ENCODE data around the gene SHMT1. TPM values are rescaled to one million over a fixed set of nuclear protein-coding genes. Genes with fewer than 3 reads are reported as not detected.
A peak's percentile ranks its signal among the peaks of the same experiment; 100 is the strongest.
"Not testable (repeated sequence)": the region's sequence is repeated elsewhere in the genome, so short reads cannot be mapped to it uniquely, and the experiment has no call there.

SHMT1 gene
- total RNA-seq, 1 donor from 2014 or later: 13.0 TPM

- Histone ChIP-seq H3K27me3 (ENCODE audit: control insufficient read depth in 3 of 3, insufficient read depth in 3 of 3, low read length in 3 of 3) (no peaks in the 10 kb centered on the region), H3K36me3 (ENCODE audit: control insufficient read depth in 3 of 3, insufficient read depth in 3 of 3, low read length in 3 of 3) (peaks cover 42 to 51% (median 45%) of the 10 kb centered on the region in 3 donors), H3K9ac (ENCODE audit: low read depth in 1 of 3, low read length in 3 of 3) (no peak overlapping the region), H3K9me3 (ENCODE audit: control insufficient read depth in 3 of 3, low read length in 3 of 3) (no peaks in the 10 kb centered on the region), H3K27ac (ENCODE audit: low read depth, low read length) (no peak overlapping the region), H3K4me3 (ENCODE audit: low read length in 3 of 3) (no peak overlapping the region), H3K4me1 (ENCODE audit: control insufficient read depth in 3 of 3, insufficient read depth in 3 of 3, low read length in 3 of 3) (no peaks in the 10 kb centered on the region)
Observed at GRCh38 chr17:18300725-18301480, 62.4 kb downstream of the SHMT1 start.

- not testable (repeated sequence) for H3K9ac ChIP-seq (ENCODE audit: low read depth in 1 of 3, low read length in 3 of 3); H3K27me3 ChIP-seq (ENCODE audit: control insufficient read depth in 3 of 3, insufficient read depth in 3 of 3, low read length in 3 of 3); H3K27ac ChIP-seq (ENCODE audit: low read depth, low read length); H3K4me3 ChIP-seq (ENCODE audit: low read length in 3 of 3); H3K9me3 ChIP-seq (ENCODE audit: control insufficient read depth in 3 of 3, low read length in 3 of 3); H3K4me1 ChIP-seq (ENCODE audit: control insufficient read depth in 3 of 3, insufficient read depth in 3 of 3, low read length in 3 of 3)
- H3K36me3 ChIP-seq (ENCODE audit: control insufficient read depth in 3 of 3, insufficient read depth in 3 of 3, low read length in 3 of 3): peaks cover 32 to 41% (median 33%) of the 10 kb centered on the region in 3 donors
Observed at GRCh38 chr17:18298061-18298460, 65.3 kb downstream of the SHMT1 start.

- Histone ChIP-seq H3K9me3 (ENCODE audit: control insufficient read depth in 3 of 3, low read length in 3 of 3) (no peaks in the 10 kb centered on the region), H3K27me3 (ENCODE audit: control insufficient read depth in 3 of 3, insufficient read depth in 3 of 3, low read length in 3 of 3) (no peaks in the 10 kb centered on the region), H3K36me3 (ENCODE audit: control insufficient read depth in 3 of 3, insufficient read depth in 3 of 3, low read length in 3 of 3) (peaks cover 32 to 38% (median 35%) of the 10 kb centered on the region in 3 donors), H3K27ac (ENCODE audit: low read depth, low read length) (peak overlapping the region; percentile 56), H3K4me1 (ENCODE audit: control insufficient read depth in 3 of 3, insufficient read depth in 3 of 3, low read length in 3 of 3) (peaks cover 4 to 15% (median 9%) of the 10 kb centered on the region in 3 donors), H3K4me3 (ENCODE audit: low read length in 3 of 3) (peak overlapping the region in 1 of 3 donors; percentile 41), H3K9ac (ENCODE audit: low read depth in 1 of 3, low read length in 3 of 3) (peak overlapping the region in 2 of 3 donors; percentile 23 to 66)
Observed at GRCh38 chr17:18291718-18292540, 71.4 kb downstream of the SHMT1 start.

DNA sequence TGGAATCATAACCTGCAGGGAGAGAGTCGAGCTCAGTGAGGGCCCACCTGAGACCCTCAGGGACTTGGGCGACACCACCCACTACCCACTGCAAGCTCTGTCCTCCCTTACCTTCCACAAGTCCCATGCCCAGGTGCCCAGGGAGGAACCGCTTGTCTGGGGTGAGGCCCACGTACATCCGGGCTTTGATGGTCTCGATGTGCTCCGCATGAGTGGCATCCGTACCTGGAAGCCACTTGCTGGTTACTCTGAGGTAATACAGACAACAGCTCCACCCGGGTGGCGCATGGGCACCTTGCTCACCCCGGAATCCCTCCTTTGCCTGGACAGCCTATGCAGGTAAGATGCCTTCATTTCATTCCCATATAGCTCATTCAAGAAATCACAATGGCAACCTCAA is 78.1 kb downstream of the SHMT1 start:
- peaks cover 46 to 58% (median 54%) of the 10 kb centered on the region in 3 donors for H3K36me3 ChIP-seq (ENCODE audit: control insufficient read depth in 3 of 3, insufficient read depth in 3 of 3, low read length in 3 of 3)

DNA sequence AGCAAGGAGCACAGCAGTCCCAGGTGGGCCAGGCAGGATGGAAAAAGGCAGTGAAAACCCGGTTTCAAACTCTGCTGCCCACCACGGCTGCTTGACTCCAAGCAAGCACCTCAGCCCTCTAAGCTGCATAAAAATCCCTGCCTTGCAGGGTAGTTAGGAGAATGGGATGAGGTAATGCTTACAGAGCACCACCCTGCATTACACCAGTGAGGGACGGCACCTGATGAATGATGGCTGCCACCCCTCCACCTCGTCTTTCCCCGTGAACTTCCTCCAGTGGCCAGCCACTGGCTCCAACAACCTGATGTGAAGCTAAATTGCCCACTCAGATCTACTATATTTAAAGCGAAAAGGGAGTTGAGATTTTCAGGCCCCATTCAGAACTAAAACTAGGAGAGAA is 81.6 kb downstream of the SHMT1 start:
- Histone ChIP-seq H3K27ac (ENCODE audit: low read depth, low read length) (no peak overlapping the region), H3K36me3 (ENCODE audit: control insufficient read depth in 3 of 3, insufficient read depth in 3 of 3, low read length in 3 of 3) (peaks cover 50 to 61% (median 59%) of the 10 kb centered on the region in 3 donors), H3K4me3 (ENCODE audit: low read length in 3 of 3) (no peak overlapping the region), H3K9ac (ENCODE audit: low read depth in 1 of 3, low read length in 3 of 3) (no peak overlapping the region), H3K9me3 (ENCODE audit: control insufficient read depth in 3 of 3, low read length in 3 of 3) (no peaks in the 10 kb centered on the region), H3K4me1 (ENCODE audit: control insufficient read depth in 3 of 3, insufficient read depth in 3 of 3, low read length in 3 of 3) (peaks cover 0 to 5% (median 3%) of the 10 kb centered on the region in 3 donors), H3K27me3 (ENCODE audit: control insufficient read depth in 3 of 3, insufficient read depth in 3 of 3, low read length in 3 of 3) (no peaks in the 10 kb centered on the region)

More for the DNA sequence above, 78.1 kb downstream of the SHMT1 start:
- H3K4me1 ChIP-seq (ENCODE audit: control insufficient read depth in 3 of 3, insufficient read depth in 3 of 3, low read length in 3 of 3): no peaks in the 10 kb centered on the region
- no peak overlapping the region for H3K9ac ChIP-seq (ENCODE audit: low read depth in 1 of 3, low read length in 3 of 3)
- no peaks in the 10 kb centered on the region for H3K9me3 ChIP-seq (ENCODE audit: control insufficient read depth in 3 of 3, low read length in 3 of 3)
- no peaks in the 10 kb centered on the region for H3K27me3 ChIP-seq (ENCODE audit: control insufficient read depth in 3 of 3, insufficient read depth in 3 of 3, low read length in 3 of 3)
- H3K27ac ChIP-seq (ENCODE audit: low read depth, low read length): no peak overlapping the region
- H3K4me3 ChIP-seq (ENCODE audit: low read length in 3 of 3): no peak overlapping the region

- no peak overlapping the region for H3K27ac ChIP-seq (ENCODE audit: low read depth, low read length)
- H3K36me3 ChIP-seq (ENCODE audit: control insufficient read depth in 3 of 3, insufficient read depth in 3 of 3, low read length in 3 of 3): peaks cover 54 to 67% (median 59%) of the 10 kb centered on the region in 3 donors
- no peak overlapping the region for H3K4me3 ChIP-seq (ENCODE audit: low read length in 3 of 3)
- no peak overlapping the region for H3K9ac ChIP-seq (ENCODE audit: low read depth in 1 of 3, low read length in 3 of 3)
- no peaks in the 10 kb centered on the region for H3K27me3 ChIP-seq (ENCODE audit: control insufficient read depth in 3 of 3, insufficient read depth in 3 of 3, low read length in 3 of 3)
- H3K9me3 ChIP-seq (ENCODE audit: control insufficient read depth in 3 of 3, low read length in 3 of 3): no peaks in the 10 kb centered on the region
- H3K4me1 ChIP-seq (ENCODE audit: control insufficient read depth in 3 of 3, insufficient read depth in 3 of 3, low read length in 3 of 3): peaks cover 0 to 5% (median 3%) of the 10 kb centered on the region in 3 donors
Observed at GRCh38 chr17:18280766-18281371, 82.5 kb downstream of the SHMT1 start.

- H3K27ac ChIP-seq (ENCODE audit: low read depth, low read length): no peak overlapping the region
- peaks cover 0 to 5% (median 3%) of the 10 kb centered on the region in 3 donors for H3K4me1 ChIP-seq (ENCODE audit: control insufficient read depth in 3 of 3, insufficient read depth in 3 of 3, low read length in 3 of 3)
- H3K36me3 ChIP-seq (ENCODE audit: control insufficient read depth in 3 of 3, insufficient read depth in 3 of 3, low read length in 3 of 3): peaks cover 49 to 63% (median 57%) of the 10 kb centered on the region in 3 donors
- no peak overlapping the region for H3K4me3 ChIP-seq (ENCODE audit: low read length in 3 of 3)
- H3K27me3 ChIP-seq (ENCODE audit: control insufficient read depth in 3 of 3, insufficient read depth in 3 of 3, low read length in 3 of 3): no peaks in the 10 kb centered on the region
- no peaks in the 10 kb centered on the region for H3K9me3 ChIP-seq (ENCODE audit: control insufficient read depth in 3 of 3, low read length in 3 of 3)
- H3K9ac ChIP-seq (ENCODE audit: low read depth in 1 of 3, low read length in 3 of 3): no peak overlapping the region
Observed at GRCh38 chr17:18280249-18280648, 83.1 kb downstream of the SHMT1 start.

DNA sequence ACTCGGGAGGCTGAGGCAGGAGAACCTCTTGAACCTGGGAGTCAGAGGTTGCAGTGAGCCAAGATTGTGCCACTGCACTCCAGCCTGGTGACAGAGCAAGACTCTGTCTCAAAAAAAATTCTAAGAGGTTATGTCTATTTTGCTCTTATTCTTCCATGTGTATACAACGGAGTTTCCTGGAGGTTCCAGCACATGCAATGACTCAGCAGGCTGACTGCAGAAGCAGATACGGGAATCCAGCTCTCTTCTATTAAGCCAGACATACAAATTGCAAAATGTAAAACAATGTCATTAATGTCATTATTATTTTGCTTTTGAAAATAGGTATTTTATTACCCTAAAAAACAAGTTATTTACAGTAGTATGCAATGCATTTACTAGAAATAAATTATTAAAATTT is 84.5 kb downstream of the SHMT1 start:
- H3K27me3 ChIP-seq (ENCODE audit: control insufficient read depth in 3 of 3, insufficient read depth in 3 of 3, low read length in 3 of 3): no peaks in the 10 kb centered on the region
- no peak overlapping the region for H3K9ac ChIP-seq (ENCODE audit: low read depth in 1 of 3, low read length in 3 of 3)
- H3K4me3 ChIP-seq (ENCODE audit: low read length in 3 of 3): no peak overlapping the region
- no peaks in the 10 kb centered on the region for H3K9me3 ChIP-seq (ENCODE audit: control insufficient read depth in 3 of 3, low read length in 3 of 3)
- H3K36me3 ChIP-seq (ENCODE audit: control insufficient read depth in 3 of 3, insufficient read depth in 3 of 3, low read length in 3 of 3): peaks cover 49 to 58% (median 55%) of the 10 kb centered on the region in 3 donors
- no peak overlapping the region for H3K27ac ChIP-seq (ENCODE audit: low read depth, low read length)
- H3K4me1 ChIP-seq (ENCODE audit: control insufficient read depth in 3 of 3, insufficient read depth in 3 of 3, low read length in 3 of 3): peaks cover 0 to 5% (median 3%) of the 10 kb centered on the region in 3 donors

All from skeletal muscle tissue (tissue), 4 donors.